ENCODE measurements around the gene SLC15A4.

- TF ChIP-seq CTCF (IDR thresholded peaks at IDR 0.05) (no peak), POLR2AphosphoS5 (IDR thresholded peaks at IDR 0.05) (no peak)
Measured at GRCh38 chr12:128818065-128819022, 5.4 kb downstream of the SLC15A4 start.

All from prostate gland (tissue), 2 donors.